Activated T-cell treated with anti-CD3 and anti-CD28 coated beads, Interleukin-2, amount 50 U/mL, for 48 hours (primary cell): ENCODE data around the gene CIAPIN1.
"Not testable (repeated sequence)": the region's sequence is repeated elsewhere in the genome, so short reads cannot be mapped to it uniquely, and the experiment has no call there.

Experiments
- DNase-seq, 2 experiments: peaks; one replicate each; pipeline ENCODE4 v3.0.0-alpha.2; 2020

Gene CIAPIN1

DNA sequence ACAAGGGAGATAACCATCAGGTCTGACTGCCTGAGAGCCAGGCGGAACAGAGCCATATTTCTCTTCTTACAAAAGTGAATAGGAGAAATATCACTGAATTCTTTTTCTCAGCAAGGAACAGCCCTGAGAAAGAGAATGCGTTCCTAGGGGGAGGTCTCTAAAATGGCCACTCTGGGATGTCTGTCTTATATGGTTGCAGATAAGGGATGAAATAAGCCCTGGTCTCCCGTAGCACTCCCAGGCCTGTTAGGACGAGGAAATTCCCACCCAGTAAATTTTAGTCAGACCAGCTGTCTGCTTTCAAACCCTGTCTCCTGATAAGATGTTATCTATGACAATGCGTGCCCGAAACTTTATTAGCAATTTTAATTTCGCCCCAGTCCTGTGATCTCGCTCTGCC lies 7.2 kb downstream of the CIAPIN1 start:
- DNase-seq, result not testable (repeated sequence)

DNA sequence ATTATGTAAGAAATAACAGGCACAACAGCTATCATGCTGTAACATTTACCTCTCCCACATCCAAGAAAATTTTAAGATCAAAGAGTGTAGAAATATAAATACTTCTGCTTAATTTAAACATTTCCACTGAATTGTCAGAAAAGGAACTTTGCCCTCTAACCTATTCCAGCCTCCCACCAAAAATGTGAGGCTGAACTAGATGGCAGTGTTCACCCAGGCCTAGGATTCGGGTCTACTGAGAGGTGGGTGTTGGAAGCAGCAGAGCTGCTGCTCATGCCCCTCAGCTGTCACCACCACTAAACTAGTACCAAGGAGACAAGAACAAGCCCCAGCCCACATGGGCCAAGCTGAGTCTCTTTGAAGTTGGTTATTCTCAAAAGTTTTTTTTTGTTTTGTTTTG lies 11.3 kb downstream of the CIAPIN1 start:
- no peak for DNase-seq

GRCh38 chr16:57434003-57434402 lies 13.2 kb downstream of the CIAPIN1 start:
- no peak for DNase-seq

- no peak for DNase-seq
Observed at GRCh38 chr16:57432989-57433388, 14.2 kb downstream of the CIAPIN1 start.

DNA sequence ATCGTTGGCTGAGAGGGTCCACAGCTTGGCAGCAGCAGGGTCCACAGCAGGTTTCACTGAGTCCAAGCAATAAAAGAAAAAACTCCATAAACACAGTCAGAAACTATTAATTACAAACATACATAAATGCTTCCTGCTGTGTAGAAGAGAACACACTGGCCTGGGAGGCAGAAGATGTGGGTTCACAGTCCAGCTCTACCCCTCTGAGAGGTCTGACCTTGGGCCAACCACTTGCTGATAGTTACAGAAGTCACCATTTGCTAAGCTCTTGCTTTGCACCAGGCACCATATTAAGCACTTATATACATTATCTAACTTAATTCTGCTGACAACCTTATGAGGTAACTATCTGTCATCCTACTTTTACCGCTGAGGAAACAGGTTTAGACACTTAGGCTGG lies 14.7 kb downstream of the CIAPIN1 start:
- DNase-seq, result no peak

- no peak for DNase-seq
Observed at GRCh38 chr16:57430955-57431354, 16.2 kb downstream of the CIAPIN1 start.

DNA sequence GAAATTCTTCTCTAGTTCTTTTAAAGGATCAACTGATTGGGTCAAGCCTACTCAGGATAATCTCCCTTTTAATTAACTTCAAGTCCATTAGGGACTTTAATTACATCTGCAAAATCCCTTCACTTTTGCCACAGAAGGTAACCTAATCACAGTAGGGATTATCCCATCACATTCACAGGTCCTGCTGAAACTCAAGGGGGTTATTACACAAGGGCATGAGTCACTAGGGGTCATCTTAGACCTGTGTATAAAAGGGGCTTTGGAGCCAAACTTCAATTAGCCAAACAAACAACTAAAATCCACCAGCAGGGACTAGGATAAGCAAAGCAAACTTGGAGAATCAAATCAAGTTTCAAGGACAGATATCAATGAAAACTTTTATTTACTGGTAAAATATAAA lies 19.4 kb downstream of the CIAPIN1 start:
- DNase-seq, result no peak

GRCh38 chr16:57427307-57427706 lies 19.9 kb downstream of the CIAPIN1 start:
- no peak for DNase-seq

GRCh38 chr16:57426356-57426755 lies 20.8 kb downstream of the CIAPIN1 start:
- DNase-seq, result no peak

DNA sequence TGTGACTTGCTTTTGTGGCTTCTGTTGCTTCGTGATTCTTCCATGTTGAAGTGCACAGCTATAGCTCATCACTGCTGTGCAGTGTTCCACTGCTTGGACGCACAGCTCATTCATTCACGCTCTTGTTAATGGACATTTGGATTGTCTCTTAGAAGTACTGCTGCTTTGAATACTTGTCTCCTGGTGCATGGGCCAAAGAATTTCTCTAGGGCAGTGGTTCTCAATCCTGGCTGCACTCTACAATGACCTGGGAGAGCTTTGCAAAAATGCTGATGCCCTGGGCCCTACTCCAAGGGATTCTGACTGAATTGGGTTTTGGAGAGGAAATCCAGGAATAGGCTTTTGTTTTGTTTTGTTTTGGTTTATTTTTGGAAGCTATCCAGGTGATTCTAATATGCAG lies 22.6 kb downstream of the CIAPIN1 start:
- DNase-seq, result peak in 1 of 2 experiments; percentile 2

GRCh38 chr16:57423152-57423551 lies 24.0 kb downstream of the CIAPIN1 start:
- no peak for DNase-seq

- no peak for DNase-seq
Observed at GRCh38 chr16:57422026-57422944, 24.9 kb downstream of the CIAPIN1 start.

DNA sequence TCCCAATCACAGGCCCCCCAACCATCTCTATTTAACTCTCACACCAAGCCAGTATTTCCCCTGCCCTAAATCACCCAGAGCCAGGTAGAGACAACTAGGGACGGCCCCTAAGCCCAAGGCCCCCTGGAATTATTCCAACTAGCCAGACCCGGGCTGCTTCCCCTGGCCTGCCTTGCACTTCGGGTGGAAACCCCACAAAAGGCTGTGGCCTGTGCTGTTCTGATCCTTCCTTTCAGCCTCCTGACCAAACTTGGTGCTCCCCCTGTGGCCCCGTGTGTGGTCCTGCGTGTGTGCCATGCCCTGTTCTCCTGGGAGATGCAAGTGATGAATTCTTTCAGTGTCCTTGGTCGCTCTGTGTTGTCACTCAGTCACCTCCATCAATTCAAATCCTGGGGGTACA lies 27.7 kb downstream of the CIAPIN1 start:
- DNase-seq, result no peak

- DNase-seq, result no peak
Observed at GRCh38 chr16:57416084-57416483, 31.1 kb downstream of the CIAPIN1 start.

DNA sequence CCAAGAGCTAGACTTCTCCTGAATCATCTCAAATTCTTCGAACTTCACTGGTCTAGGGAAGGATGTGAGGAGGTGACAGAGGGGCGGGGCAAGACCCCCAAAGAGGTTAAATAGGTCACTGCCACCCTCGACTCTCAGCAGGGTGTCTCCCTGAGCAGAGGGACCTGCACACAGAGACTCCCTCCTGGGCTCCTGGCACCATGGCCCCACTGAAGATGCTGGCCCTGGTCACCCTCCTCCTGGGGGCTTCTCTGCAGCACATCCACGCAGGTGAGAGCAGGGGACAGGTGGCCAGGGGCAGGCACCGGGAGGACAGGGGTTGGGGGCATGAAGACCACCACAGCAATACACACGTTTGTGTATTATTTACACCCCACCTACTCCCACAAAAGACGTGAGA lies 33.5 kb downstream of the CIAPIN1 start:
- DNase-seq, result no peak

GRCh38 chr16:57413301-57413730 lies 33.9 kb downstream of the CIAPIN1 start:
- DNase-seq, result no peak

GRCh38 chr16:57412584-57412983 lies 34.6 kb downstream of the CIAPIN1 start:
- DNase-seq, result no peak

DNA sequence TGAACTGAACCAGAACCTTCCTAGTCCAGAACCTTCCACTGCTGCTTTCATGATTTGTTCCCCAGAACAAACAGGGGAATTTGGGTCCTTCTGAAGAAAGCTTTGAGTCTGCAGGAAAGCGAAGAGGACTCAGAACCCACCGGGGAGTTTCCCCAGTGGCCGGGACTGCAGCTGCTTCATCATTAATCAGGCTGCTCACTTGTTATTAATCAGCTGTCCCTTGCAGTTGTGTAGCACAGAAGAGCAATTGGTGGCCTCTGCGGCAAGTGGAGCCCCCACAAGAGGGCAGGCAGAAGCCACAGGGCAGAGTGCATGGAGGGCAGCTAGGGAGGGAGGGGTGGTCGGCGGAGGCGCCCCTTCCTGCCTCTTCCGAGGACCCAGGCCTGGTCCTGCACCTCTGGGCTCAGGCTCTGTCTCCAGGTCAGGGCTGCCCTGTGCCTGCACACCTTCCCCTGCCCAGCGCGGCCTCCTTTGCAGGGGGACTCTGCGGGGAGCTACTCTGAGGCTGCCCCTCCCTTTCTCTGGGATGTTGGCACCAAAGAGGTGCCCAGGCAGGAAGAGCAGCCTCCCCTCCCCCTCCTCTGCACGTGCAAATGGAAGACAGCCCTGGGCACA lies 35.7 kb downstream of the CIAPIN1 start:
- no peak for DNase-seq

GRCh38 chr16:57409870-57410587 lies 37.2 kb downstream of the CIAPIN1 start:
- no peak for DNase-seq

DNA sequence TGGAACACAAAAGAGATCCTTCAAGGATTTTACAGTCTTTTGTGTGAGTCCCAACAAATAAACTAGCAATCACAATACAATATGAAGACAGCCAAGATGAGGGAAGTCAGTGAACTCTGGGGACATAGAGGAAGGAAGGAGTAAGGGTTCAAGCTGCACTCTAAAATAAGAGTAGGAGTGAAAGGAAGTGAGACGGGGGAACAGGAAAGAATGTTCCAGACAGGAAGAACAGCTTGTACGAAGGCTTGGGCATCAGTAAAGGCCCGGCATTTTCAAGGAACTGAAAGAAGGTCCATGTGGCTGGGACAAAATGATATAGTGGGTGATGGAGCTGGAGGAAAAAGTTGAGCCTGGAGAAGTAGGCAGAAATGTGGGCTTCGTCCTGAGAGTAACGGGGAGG lies 38.1 kb downstream of the CIAPIN1 start:
- no peak for DNase-seq

DNA sequence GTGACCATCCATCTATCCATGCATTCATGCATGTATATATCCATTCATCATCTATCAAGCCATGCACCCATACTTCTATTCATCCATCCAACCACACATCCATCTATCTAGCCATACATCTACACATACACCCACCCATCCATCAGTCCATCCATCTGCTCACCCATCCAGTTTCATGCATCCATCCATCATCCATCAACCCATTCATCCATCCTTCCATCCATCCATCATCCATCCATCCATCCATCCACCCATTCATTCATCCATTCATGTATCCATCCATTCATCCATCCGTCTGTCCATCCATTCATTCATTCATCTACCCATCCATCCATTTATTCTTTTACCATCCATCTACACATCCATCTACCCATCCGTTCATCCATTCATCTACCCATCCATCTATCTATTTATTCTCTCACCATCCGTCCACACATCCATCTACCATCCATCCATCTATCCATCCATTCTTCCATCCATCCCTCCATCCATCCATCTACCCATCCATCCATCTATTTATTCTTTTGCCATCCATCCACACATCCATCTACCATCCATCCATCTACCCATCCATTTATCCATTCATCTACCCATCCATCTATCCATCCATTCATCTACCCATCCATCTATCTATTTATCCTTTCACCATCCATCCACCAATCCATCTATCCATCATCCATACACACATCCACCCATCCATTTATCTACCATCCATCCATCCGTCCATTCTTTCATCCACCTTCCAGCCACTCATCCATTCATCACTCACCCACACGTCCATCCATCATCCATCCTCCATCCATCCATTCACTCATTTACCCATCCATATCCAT lies 39.4 kb downstream of the CIAPIN1 start:
- DNase-seq, result no peak

- no peak for DNase-seq
Observed at GRCh38 chr16:57406881-57407280, 40.3 kb downstream of the CIAPIN1 start.

- DNase-seq, result no peak
Observed at GRCh38 chr16:57405097-57405496, 42.1 kb downstream of the CIAPIN1 start.
